GM23338 (cell line): ENCODE results near the gene LRRC58. TPM values are rescaled to one million over a fixed set of nuclear protein-coding genes. Genes with fewer than 3 reads are reported as not detected.

Source experiments
- ATAC-seq: fragments of 200-7000 bp; cut with Tn5 transposase; 3 replicates; pipeline ENCODE4 v1.9.1; 2020
- DNase-seq: peaks from one replicate; pipeline ENCODE4 v3.0.0-alpha.2; 2015; ENCODE audit warnings: low spot score
- H2AFZ ChIP-seq: fragments of 200-600 bp; sonication (generic); 2 replicates; pipeline ENCODE4 v1.8.0; 2016; ENCODE audit warnings: antibody characterized with exemption, mild to moderate bottlenecking, moderate library complexity
- H3F3A ChIP-seq: fragments of 200-600 bp; sonication (generic); replicated peaks from 2 replicates; pipeline ENCODE4 v1.8.0; 2017; ENCODE audit warnings: antibody characterized with exemption, mixed run types, low read depth
- H3K27ac ChIP-seq: fragments of 200-600 bp; sonication (generic); 2 replicates; pipeline ENCODE4 v1.6.1; 2016; ENCODE audit warnings: low read depth
- H3K27me3 ChIP-seq: fragments of 200-600 bp; sonication (generic); 2 replicates; pipeline ENCODE4 v1.8.0; 2016; ENCODE audit warnings: mild to moderate bottlenecking, mixed run types, moderate library complexity; ENCODE audit not compliant: insufficient read depth
- H3K36me3 ChIP-seq: fragments of 200-600 bp; sonication (generic); 2 replicates; pipeline ENCODE4 v1.8.0; 2016; ENCODE audit warnings: mild to moderate bottlenecking; ENCODE audit not compliant: insufficient read depth
- H3K4me1 ChIP-seq: fragments of 200-600 bp; sonication (generic); 2 replicates; pipeline ENCODE4 v1.8.0; 2016; ENCODE audit warnings: mild to moderate bottlenecking, moderate library complexity; ENCODE audit not compliant: insufficient read depth
- H3K4me2 ChIP-seq: fragments of 200-600 bp; sonication (generic); 2 replicates; pipeline ENCODE4 v1.7.1; 2017; ENCODE audit warnings: mixed run types
- H3K4me3 ChIP-seq: fragments of 200-600 bp; sonication (generic); 2 replicates; pipeline ENCODE4 v1.6.1; 2016; ENCODE audit warnings: mixed run types
- H3K79me2 ChIP-seq: fragments of 200-600 bp; sonication (generic); replicated peaks from 2 replicates; pipeline ENCODE4 v1.8.0; 2017; ENCODE audit warnings: mild to moderate bottlenecking; ENCODE audit not compliant: insufficient read depth
- H3K9me2 ChIP-seq: fragments of 200-600 bp; sonication (generic); 2 replicates; pipeline ENCODE4 v1.8.0; 2017; ENCODE audit not compliant: insufficient read depth
- H4K20me1 ChIP-seq: fragments of 200-600 bp; sonication (generic); replicated peaks from 2 replicates; pipeline ENCODE4 v1.8.0; 2017; ENCODE audit warnings: mild to moderate bottlenecking; ENCODE audit not compliant: insufficient read depth
- H3K27ac Mint-ChIP-seq: 2 replicates; pipeline ENCODE4 v1.8.0; 2020; ENCODE audit warnings: inconsistent platforms, mild to moderate bottlenecking, moderate library complexity, mixed read lengths
- H3K27me3 Mint-ChIP-seq: 3 replicates; pipeline ENCODE4 v1.8.0; 2022; ENCODE audit warnings: low read depth, mild to moderate bottlenecking, moderate library complexity, mixed read lengths, inconsistent platforms; ENCODE audit not compliant: insufficient read depth, poor library complexity
- H3K36me3 Mint-ChIP-seq: 3 replicates; pipeline ENCODE4 v1.8.0; 2021; ENCODE audit warnings: low read depth, mild to moderate bottlenecking, inconsistent platforms, moderate library complexity, mixed read lengths
- H3K4me1 Mint-ChIP-seq: 3 replicates; pipeline ENCODE4 v1.8.0; 2020; ENCODE audit warnings: mild to moderate bottlenecking, inconsistent platforms, mixed read lengths
- H3K4me3 Mint-ChIP-seq: 3 replicates; pipeline ENCODE4 v1.8.0; 2021; ENCODE audit warnings: moderate library complexity, mild to moderate bottlenecking, inconsistent platforms, mixed read lengths
- H3K9me3 Mint-ChIP-seq: 3 replicates; pipeline ENCODE4 v1.8.0; 2020; ENCODE audit warnings: moderate library complexity, mild to moderate bottlenecking, inconsistent platforms, mixed read lengths
- EZH2phosphoT487 ChIP-seq: fragments of 200-600 bp; sonication (generic); IDR thresholded peaks from one replicate; pipeline ENCODE4 v1.8.1; 2018; ENCODE audit warnings: antibody characterized with exemption; ENCODE audit not compliant: unreplicated experiment
- POLR2AphosphoS5 ChIP-seq: IDR thresholded peaks from 2 replicates; pipeline ENCODE4 v1.6.1; 2016; ENCODE audit warnings: antibody characterized with exemption, low read depth
- STAT1 ChIP-seq: IDR thresholded peaks from one replicate; pipeline ENCODE4 v1.6.1; 2016; ENCODE audit warnings: antibody characterized with exemption; ENCODE audit not compliant: unreplicated experiment
- ZNF114 ChIP-seq: fragments of 250-450 bp; sonication (Bioruptor Pico); IDR thresholded peaks from 2 replicates; pipeline ENCODE4 v1.5.0; 2020; ENCODE audit warnings: mild to moderate bottlenecking, moderate library complexity
- polyA plus RNA-seq: library from polyadenylated mRNA; unstranded; fragments of >200 nt; fragmentation: Nextera tagmentation; extraction: Ambion mirVana; gene quantifications from 2 replicates; pipeline ENCODE4 v1.2.1, GENCODE V29; 2016
- total RNA-seq: library from RNA; depleted of rRNA; stranded (reverse); fragments of >200 nt; shearing (Covaris generic); gene quantifications from 2 replicates; pipeline ENCODE4 v1.2.3, GENCODE V29; 2014
- TF ChIP-seq, protein P1 (sequence below): IDR thresholded peaks from one replicate; pipeline ENCODE4 v1.6.1; 2018; ENCODE audit warnings: antibody characterized with exemption; ENCODE audit not compliant: unreplicated experiment
- TF ChIP-seq, protein P2 (sequence below), 2 experiments: fragments of 200-600 bp in 1 of 2; sonication (generic) in 1 of 2; conservative IDR thresholded peaks; 2 replicates each; pipeline versions ENCODE4 v1.5.1 to v1.6.1; 2016 to 2017; ENCODE audit warnings: antibody characterized with exemption in 2 of 2, low read depth in 2 of 2, mild to moderate bottlenecking in 2 of 2, moderate library complexity in 1 of 2

LRRC58 gene
- total and polyA plus RNA-seq, 2 experiments from 2014 or later: 7.0 to 23.8 TPM

DNA sequence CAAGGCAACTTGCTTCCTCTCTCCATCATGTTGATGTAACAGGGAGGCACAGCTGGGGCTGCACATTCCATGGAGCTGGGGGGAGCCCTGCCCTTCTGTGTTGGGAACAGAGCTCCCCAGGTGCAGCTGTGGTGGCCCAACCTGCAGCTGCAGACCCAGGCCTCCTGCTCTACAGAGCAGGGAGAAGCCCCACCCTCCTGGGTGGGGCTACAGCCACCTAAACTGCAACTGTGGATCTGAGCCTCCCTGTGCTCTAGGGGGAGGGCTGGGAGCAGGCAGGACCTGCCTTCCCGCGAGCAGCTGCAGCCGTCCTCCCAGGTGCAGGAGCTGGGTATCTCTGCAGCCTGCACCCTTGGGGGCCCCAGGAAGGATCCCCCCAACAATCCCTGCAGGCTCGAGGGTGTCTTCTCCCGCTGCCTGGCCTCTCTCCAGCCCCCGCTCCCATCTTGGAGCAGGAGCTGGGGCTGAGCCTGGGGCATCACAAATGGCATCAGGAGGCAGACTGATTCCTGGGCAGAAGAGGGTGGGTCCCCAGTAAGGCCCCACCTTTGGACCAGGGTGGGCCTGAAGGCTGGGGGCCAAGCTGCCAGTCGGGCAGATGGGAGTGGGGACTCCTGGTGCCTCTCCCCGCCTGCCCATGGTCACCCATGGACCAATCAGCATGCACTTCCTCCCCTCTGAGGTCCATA, 7.4 kb downstream of the LRRC58 start (continued):
- TF ChIP-seq, protein P1, sequence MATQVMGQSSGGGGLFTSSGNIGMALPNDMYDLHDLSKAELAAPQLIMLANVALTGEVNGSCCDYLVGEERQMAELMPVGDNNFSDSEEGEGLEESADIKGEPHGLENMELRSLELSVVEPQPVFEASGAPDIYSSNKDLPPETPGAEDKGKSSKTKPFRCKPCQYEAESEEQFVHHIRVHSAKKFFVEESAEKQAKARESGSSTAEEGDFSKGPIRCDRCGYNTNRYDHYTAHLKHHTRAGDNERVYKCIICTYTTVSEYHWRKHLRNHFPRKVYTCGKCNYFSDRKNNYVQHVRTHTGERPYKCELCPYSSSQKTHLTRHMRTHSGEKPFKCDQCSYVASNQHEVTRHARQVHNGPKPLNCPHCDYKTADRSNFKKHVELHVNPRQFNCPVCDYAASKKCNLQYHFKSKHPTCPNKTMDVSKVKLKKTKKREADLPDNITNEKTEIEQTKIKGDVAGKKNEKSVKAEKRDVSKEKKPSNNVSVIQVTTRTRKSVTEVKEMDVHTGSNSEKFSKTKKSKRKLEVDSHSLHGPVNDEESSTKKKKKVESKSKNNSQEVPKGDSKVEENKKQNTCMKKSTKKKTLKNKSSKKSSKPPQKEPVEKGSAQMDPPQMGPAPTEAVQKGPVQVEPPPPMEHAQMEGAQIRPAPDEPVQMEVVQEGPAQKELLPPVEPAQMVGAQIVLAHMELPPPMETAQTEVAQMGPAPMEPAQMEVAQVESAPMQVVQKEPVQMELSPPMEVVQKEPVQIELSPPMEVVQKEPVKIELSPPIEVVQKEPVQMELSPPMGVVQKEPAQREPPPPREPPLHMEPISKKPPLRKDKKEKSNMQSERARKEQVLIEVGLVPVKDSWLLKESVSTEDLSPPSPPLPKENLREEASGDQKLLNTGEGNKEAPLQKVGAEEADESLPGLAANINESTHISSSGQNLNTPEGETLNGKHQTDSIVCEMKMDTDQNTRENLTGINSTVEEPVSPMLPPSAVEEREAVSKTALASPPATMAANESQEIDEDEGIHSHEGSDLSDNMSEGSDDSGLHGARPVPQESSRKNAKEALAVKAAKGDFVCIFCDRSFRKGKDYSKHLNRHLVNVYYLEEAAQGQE: no peak

DNA sequence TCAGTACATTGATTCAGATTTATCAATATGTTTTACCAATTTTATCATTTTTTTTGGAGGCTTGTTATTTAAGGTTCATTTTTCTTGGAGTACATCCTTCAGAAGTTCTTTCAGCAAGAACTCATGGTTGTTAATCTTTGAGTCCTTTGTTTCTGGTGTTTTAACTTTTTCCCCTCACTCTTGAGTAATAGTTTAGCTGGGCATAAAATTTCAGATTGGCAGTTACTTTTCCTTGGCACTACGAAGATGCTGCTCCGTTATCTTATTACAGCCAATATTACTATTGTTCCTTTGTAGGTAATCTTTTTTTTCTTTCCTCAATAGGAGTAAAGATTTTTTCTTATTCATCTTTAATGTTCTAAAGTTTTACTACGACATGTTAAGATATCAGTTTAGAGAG, 9.8 kb downstream of the LRRC58 start:
- H3K9me2 ChIP-seq: no peaks in the 10 kb centered on the region
- no peaks in the 10 kb centered on the region; the same call in none of the 2 replicates for H4K20me1 ChIP-seq
- no peak overlapping the region for H3K4me2 ChIP-seq
- Mint-ChIP-seq H3K9me3 (peaks cover 27% of the 10 kb centered on the region), H3K27ac (no peak overlapping the region), H3K4me3 (no peak overlapping the region), H3K27me3 (no peaks in the 10 kb centered on the region), H3K4me1 (no peaks in the 10 kb centered on the region; the same call in 2 of the 3 replicates), H3K36me3 (peaks cover 57% of the 10 kb centered on the region)
- ATAC-seq (no peak), DNase-seq (no peak)
- no peak for TF ChIP-seq STAT1
- no peak for TF ChIP-seq ZNF114 (CRISPR knock-in tag)
- TF ChIP-seq, protein P2, sequence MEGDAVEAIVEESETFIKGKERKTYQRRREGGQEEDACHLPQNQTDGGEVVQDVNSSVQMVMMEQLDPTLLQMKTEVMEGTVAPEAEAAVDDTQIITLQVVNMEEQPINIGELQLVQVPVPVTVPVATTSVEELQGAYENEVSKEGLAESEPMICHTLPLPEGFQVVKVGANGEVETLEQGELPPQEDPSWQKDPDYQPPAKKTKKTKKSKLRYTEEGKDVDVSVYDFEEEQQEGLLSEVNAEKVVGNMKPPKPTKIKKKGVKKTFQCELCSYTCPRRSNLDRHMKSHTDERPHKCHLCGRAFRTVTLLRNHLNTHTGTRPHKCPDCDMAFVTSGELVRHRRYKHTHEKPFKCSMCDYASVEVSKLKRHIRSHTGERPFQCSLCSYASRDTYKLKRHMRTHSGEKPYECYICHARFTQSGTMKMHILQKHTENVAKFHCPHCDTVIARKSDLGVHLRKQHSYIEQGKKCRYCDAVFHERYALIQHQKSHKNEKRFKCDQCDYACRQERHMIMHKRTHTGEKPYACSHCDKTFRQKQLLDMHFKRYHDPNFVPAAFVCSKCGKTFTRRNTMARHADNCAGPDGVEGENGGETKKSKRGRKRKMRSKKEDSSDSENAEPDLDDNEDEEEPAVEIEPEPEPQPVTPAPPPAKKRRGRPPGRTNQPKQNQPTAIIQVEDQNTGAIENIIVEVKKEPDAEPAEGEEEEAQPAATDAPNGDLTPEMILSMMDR (conservative IDR thresholded peaks at IDR 0.05; ENCODE audit: low read depth in 2 of 2): no peak
- no peak for TF ChIP-seq POLR2AphosphoS5
- TF ChIP-seq, protein P1: no peak
- TF ChIP-seq EZH2phosphoT487: no peak
- H3K79me2 ChIP-seq: peaks cover 35% of the 10 kb centered on the region
- no peaks in the 10 kb centered on the region for H3K4me1 ChIP-seq
- no peak overlapping the region for H2AFZ ChIP-seq
- peaks cover 3% of the 10 kb centered on the region; the same call in 1 of the 2 replicates for H3K36me3 ChIP-seq
- H3K4me3 ChIP-seq: no peak overlapping the region
- no peaks in the 10 kb centered on the region for H3K27me3 ChIP-seq
- H3K27ac ChIP-seq: no peak overlapping the region
- H3F3A ChIP-seq: no peaks in the 10 kb centered on the region
